Stimulated activated CD4-positive, alpha-beta T cell treated with anti-CD3 and anti-CD28 coated beads, Interleukin-12 subunit alpha, Interleukin-12 subunit beta, amount 100 ng/mL, for 4 hours (primary cell): ENCODE measurements around the gene CYTIP.
A peak's percentile ranks its signal among the peaks of the same experiment; 100 is the strongest.

Source experiments
- DNase-seq: peaks from one replicate; pipeline ENCODE4 v3.0.0-alpha.2; 2020

CYTIP gene

GRCh38 chr2:157460897-157461296 is 17.0 kb upstream of the CYTIP start:
- no peak for DNase-seq

DNA sequence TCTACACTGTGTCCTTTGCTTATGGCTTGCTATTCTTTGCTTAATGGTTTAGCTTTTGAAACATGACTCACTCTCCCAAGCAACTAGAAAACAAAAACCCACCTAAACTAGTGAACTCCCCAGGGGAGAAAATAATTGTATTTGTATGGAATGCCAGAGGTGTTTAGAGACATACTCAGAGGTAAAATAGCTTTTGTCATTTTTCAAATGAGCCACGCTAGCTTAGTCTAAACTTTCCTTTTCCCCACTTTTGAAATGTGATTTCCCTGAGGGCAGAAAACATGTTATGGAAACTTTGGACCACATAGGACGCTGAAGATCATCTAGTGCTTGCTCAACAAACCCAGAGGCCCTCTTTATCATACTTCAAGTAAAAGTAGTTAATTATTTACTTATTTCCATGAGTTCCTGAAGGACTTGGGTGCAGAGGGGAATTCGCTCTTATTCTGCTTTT is 16.5 kb upstream of the CYTIP start:
- DNase-seq: no peak

DNA sequence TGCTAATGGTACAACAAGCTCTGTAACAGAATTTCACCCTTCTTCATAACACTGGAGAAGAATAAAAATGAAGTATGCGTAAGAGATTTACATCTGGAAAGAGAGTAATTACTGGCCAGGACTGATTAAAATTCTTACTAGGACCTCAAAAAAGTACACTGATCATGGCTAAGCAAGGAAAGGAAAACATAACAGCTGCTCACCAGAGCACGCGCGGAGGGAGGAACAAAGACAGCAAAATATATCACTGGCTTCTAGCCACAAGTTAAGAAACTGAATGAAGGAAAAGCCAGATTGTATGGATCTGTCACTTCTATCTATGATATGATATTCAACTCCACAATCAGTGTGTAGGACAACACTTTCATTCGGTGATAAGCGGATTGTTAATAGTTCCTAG is 15.6 kb upstream of the CYTIP start:
- no peak for DNase-seq

GRCh38 chr2:157447741-157448140 is 3.9 kb upstream of the CYTIP start:
- no peak for DNase-seq

DNA sequence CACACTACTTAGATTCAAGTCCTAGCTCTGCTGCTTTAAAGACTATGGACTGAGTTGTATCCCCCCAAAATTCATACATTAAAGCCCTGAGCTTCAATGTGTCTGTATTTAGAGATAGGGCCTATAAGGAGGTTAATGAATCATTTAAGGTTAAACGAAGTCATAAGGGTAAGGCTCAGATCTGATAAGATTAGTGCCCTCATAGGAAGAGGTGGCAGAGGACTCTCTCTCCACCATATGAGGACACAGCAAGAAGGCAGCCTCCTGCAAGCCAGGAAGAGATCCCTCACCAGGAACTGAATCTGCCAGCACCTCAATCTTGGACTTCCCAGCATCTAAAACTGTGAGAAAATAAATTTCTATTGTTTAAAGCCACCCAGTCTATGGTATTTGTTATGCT is 3.1 kb upstream of the CYTIP start:
- DNase-seq: no peak

DNA sequence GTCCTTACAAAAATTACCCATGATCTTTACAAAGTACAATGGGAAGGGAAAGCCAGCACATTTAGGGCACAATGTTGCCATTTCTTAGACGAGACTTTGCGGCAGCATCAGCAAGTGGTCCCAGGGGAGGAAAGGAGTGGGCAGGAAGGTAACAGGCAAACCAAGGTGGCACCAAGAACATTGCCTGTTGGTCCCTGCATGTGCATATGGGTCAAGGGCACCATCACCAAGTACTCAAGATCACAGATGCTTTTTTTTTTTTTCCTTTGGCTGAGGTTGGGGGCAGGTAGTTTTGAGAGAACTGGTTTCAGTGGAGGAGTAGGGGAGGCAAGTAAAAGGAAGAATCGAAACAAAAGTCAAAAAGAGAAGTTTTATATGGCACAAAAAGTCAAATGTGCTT is 752 bp upstream of the CYTIP start:
- no peak for DNase-seq

DNA sequence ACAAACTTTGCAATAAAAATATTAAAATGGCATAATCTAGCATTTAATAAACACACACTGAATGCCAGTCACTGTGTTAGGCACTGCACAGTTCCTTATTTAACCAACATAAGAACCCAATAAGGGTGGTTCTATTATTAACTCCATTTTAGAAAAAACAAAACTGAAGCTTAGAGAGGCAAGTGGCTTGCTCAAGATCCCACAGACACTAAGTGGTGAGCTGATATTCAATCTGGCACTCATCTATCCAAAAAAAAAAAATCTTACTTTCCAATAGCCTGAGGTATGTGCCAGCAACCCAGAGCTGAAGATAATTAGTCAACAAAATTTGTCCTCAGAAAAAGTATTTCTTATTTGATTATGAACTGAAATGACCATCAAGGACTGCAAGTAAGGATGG is 799 bp downstream of the CYTIP start:
- DNase-seq: no peak

DNA sequence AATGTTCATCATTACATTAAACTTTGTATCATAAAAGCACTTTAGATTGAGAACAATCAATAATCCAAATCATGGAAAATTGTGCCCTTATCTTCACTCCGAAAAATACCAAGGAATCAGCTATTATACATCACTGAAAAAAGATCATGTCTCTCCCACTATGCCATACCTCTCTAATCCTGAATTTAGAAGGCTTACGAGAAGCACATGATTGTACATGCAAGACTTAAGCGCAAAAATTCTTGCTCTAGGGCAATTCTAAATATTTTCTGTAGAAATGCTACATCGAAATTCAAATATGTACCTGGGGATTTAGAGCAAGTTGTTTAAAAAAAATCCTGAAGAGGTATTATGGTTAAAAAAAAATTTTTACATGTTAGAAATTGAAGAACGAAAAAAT is 1.3 kb downstream of the CYTIP start:
- DNase-seq: no peak

GRCh38 chr2:157442191-157442590 is 1.7 kb downstream of the CYTIP start:
- DNase-seq: no peak

DNA sequence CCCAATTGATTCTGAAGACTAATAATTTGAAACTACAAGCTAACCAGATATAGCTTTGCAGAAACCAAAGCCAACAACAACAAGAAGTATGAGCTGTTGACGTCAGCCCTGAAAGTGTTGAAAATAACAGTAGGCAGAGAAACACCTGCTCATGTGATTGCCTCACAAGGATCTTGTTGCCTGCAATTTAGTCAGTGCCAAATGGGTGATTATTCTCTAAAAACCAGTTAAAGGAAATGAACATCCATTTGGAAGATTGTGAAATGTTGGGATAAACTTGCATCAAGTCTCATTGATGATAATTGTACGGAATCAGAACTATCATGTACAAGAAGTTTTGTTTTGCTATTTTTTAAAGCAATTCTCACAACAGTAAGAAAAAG is 2.8 kb downstream of the CYTIP start:
- DNase-seq: no peak

DNA sequence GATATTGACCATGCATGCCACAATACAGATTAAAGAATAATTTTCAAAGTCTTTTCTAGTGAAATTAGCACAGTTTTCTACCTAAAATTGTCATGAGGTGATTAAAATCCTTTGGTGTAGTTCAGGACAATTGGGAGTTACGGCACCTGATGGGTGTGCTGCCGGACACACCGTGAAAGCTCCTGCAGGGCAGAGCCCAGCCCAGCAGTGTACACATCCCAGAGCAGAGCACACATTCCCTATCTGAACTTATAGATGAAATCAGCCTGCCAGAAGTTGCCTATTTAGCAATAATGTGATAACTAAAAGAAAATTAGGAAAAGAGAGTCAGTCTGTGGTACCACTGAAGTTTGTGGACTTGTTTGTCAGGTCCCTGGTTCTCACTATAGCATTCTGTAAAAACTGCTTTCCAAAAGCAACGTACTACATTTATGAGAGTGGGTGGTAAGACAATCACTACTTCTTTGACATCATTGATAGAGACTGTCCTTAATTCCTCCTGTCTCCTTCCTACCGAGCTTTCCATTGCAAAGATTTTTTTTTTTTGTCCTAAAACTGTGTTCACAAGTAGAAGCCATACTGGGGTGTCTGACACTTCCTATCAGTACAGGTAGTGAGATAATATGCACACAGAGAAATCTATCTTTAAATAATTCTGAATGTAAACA is 3.4 kb downstream of the CYTIP start:
- no peak for DNase-seq

DNA sequence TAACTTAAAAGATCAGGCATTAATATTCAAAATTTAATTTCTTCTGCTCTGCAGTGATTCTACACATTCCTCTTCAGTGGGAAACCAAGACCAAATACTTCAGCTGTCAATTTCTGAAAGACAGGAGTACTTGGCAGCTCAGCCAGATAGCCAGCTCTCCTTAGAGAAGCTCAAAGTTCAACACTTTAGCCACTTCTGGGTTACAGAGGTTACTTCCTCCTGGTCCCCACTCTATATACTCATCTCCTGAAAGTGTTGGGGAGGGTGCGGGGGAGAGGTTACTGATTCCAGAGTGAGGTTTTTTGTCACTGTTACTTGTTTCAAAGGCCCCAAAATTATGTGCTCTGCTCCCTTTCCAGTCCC is 4.1 kb downstream of the CYTIP start:
- peak; percentile 43 for DNase-seq

DNA sequence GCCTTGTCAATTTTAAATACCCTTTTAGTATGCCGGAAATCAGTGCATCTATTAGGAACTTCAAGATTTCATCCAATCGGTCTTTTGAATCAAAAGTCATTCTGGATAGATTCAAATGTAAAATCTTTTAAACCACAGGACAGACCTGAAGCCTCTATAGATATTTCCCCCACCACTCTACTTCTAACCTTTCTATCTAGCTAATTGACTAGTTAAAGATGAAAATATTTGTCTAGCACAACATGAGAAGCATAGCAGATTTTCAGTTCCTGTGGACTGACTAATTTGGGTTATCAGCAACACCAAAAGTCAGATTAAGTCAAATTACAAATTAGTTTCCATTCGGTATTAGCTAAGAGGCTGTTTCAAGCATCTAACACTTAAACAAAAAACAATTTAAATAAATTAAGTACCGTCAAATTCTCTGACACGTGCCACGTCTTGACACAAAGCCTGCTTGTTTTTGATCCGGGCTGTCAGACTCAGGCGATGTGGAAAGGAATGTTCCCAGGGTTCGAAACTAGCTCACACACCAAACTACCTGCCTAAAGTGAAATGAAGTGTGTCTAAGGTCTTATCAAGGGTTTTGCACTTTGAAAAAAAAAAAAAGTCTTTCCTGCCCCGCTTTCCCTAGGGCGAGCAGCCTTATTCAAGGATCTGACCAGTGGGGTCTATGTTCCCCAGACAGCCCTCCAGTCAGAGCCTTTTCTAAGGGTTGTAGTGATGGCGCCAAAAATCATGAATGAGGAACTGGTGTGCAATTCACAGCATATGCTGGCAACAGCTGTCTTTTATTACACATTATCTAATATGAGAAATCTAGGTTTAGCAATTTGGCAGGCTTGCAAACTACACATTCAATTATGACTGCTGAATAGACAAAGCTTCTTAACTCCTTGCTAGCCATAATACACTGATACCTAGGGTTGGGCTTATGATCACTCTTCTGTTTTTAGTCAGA is 4.7 kb downstream of the CYTIP start:
- no peak for DNase-seq

DNA sequence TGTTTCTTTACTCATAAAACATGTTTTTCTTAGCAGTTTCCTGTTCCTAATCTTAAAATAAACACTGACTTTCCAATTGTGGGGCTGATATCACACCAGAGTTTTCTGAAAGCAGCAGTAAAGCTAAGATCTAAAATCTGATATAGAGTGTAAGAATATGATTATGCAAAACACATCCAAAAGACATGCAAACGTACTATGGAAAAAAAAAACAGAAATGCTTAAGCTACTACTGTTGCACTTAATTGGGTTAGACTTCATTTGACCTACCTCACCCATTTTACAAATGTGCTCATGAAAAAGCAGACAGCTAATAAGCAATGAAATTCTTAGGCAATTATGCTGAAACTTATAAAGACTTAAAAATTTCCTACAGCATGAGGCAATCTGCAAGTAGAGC is 10.5 kb downstream of the CYTIP start:
- no peak for DNase-seq

DNA sequence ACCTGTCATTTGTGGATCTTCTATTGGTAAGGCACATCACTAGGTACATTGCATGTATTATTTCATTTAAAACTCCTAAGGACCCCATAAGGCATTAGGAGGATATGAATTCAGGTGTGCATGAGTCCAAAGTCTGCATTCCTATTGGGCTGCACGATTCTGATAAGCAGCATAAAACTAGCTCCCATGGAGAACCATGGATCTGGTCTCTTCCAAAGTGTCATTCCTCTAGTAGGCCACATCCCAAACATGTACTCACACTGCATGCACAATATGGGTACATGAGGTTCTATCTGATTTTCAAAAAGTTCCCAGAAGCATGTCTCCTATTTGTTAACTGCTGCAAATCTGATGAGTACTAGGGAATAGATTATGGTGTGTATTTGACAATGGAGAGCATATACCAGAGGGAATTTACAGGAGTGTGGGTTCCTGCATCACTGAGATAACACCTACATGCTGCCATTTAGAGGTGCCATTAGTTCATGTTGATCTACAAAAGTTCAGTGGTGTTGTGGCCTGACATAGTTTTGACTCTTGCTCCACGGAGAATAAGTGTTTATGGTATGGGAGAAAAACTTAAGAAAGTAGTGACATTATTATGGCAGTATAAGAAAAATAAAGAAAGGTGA is 11.3 kb downstream of the CYTIP start:
- DNase-seq: no peak

GRCh38 chr2:157431176-157431575 is 12.7 kb downstream of the CYTIP start:
- no peak for DNase-seq

DNA sequence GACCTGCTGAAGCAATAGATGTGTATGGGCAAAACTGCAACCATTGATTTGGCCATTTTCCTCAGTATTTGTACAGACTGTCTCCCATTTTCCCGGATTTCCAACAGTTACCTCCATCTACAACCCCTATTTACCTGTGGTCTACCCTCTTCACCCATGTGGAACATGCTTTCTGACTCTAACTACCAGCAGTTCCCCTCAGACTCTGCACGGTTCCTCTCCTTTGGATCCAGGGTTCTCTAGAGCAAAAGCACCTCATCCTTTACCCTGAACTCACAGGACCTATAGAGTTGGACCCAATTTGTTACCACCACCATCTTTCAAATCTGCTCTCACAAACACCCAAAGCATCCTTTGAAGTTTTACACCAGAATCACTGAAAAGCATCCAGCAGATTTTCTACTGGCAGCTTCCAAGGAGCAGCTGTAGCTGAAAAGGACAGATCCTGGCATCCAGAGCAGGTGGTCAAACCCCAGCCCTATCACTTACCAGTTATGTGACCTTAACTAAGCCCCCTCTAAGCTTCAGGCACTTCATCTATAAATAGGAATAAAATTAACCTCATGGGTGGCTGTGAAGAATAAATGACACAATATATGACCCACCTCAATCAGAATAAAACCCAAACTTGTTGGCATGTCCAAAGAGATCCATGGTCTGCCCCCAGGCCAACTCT is 15.3 kb downstream of the CYTIP start:
- DNase-seq: no peak

GRCh38 chr2:157427922-157428303 is 16.0 kb downstream of the CYTIP start:
- no peak for DNase-seq

- no peak for DNase-seq
These were observed 16.6 kb downstream of the CYTIP start for GRCh38 chr2:157427003-157427921.

DNA sequence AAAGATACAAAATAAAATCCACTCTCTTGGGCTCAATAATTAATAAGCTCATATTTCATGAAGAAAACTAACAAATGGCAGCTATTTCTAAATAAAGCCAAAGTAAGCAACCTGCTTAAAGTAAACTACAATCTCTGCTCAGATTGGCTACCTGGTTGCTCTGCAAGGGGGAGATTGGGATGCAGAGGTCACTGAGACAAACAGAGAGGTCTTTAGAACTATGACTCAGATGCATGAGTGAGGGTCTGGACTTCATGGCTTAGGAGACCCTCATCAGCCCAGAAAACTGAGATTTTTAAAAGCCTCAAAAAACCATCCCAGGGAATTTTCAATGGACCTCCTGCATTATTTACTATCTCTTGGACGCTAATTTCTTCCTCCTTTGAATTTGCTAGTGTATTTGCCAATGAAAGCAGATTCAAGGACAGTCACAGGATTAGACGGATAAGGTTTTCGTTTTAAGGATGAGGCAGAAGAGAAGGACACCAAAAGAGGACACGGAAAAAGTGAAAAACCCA is 17.4 kb downstream of the CYTIP start:
- DNase-seq: no peak

DNA sequence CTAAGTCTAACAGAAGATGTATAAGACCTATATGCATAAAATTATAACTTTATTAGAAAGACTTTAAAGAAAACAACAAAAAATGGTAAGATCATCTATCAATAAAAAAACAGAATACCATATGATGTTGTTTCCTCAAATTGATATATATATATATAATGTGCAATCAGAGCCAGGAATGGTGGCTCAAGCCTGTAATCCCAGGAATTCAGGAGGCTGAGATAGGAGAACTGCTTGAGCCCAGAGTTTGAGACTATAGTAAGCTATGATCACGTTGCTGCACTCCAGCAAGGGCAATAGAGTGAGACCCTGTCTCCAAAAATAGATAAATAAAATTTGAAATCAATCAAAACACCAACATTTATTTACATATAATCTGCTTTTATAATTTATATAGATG is 19.5 kb downstream of the CYTIP start:
- DNase-seq: no peak

DNA sequence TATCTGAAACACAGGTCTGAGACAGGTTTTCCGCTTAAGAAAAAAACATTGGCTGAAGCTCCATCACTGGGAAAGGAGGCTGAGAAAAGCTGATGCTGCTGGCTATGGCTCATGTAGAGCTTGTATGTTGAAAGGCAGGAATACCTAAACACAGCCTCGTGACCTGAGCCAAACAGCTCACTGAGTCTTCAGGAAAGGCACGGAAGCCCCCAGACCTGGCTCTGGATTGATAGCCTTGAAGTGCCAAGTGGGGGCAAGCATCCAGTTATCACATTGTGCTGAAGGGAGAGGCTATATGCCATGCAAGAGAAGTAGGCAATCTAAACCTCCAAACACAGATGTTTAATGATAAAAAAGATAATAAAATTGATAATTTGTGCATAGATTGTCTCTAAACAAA is 21.9 kb downstream of the CYTIP start:
- no peak for DNase-seq
